Measurements from ENCODE around the gene DUSP7. TPM values are rescaled to one million over a fixed set of nuclear protein-coding genes. Genes with fewer than 3 reads are reported as not detected.

DUSP7 gene
- polyA plus RNA-seq, 1 of the 3 experiments (the other 2 are of a cell fraction), result 25.8 TPM

GRCh38 chr3:52093756-52094545 lies 37.6 kb upstream of the DUSP7 start:
- H3K27me3 ChIP-seq (ENCODE audit: insufficient read depth), result no peaks in the 10 kb centered on the region
- peak overlapping the region in 1 of 2 experiments; percentile 47; a peak in 2 of 4 replicates for H3K27ac ChIP-seq (ENCODE audit: low read depth in 2 of 2, low read length in 1 of 2)

GRCh38 chr3:52092891-52093290 lies 36.5 kb upstream of the DUSP7 start:
- ChIA-PET POLR2A (no interaction called here), CTCF (interaction anchor here (1.1 to 2.7 kb wide), 3 partner anchors 30 to 89 kb away, joined by 3 to 9 read pairs (median 4); partner anchors contain the start of gene DUSP7)
- peaks cover 8% of the 10 kb centered on the region for H3F3A ChIP-seq (replicated peaks; ENCODE audit: insufficient read depth)

More at GRCh38 chr3:52093756-52094545, 37.6 kb upstream of the DUSP7 start:
- H3K9me3 ChIP-seq, result no peaks in the 10 kb centered on the region
- no peak for TF ChIP-seq MAX (IDR thresholded peaks at IDR 0.05; ENCODE audit: low read depth)
- TF ChIP-seq JUND (IDR thresholded peaks at IDR 0.05), result peak; percentile 51; the same call in 1 of the 2 replicates
- TF ChIP-seq FOSL2 (IDR thresholded peaks at IDR 0.05; ENCODE audit: borderline replicate concordance, low read depth), result peak; percentile 53
- no peak for TF ChIP-seq POLR2AphosphoS5 (IDR thresholded peaks at IDR 0.05; ENCODE audit: low read depth, low read length)
- no peak for TF ChIP-seq USF2 (IDR thresholded peaks at IDR 0.05; ENCODE audit: borderline replicate concordance, low read depth, low read length)
- TF ChIP-seq MXI1 (IDR thresholded peaks at IDR 0.05; ENCODE audit: low read depth, low read length), result no peak
- no peak for TF ChIP-seq ELF1 (IDR thresholded peaks at IDR 0.05)
- H3K9ac ChIP-seq, result no peak overlapping the region; the same call in 1 of the 2 replicates
- no peaks in the 10 kb centered on the region for H4K20me1 ChIP-seq (ENCODE audit: insufficient read depth)
- peaks cover 28 to 34% of the 10 kb centered on the region in 2 experiments; a peak in 3 of 4 replicates for H3K4me1 ChIP-seq (ENCODE audit: control insufficient read depth in 1 of 2, insufficient read depth in 2 of 2, low read depth in 1 of 2, low read length in 1 of 2)
- no peak overlapping the region for H3K4me2 ChIP-seq
- no peaks in the 10 kb centered on the region for H3K36me3 ChIP-seq (replicated peaks in 1 of 2; ENCODE audit: control insufficient read depth in 1 of 2, insufficient read depth in 2 of 2, low read length in 1 of 2)
- no peak overlapping the region for H2AFZ ChIP-seq (ENCODE audit: low read depth)
- ChIA-PET POLR2A (no interaction called here), CTCF (interaction anchor here (1.0 to 1.8 kb wide), 4 partner anchors 17 to 90 kb away, joined by 3 to 4 read pairs (median 4); partner anchors contain the start of gene DUSP7)
- 100% methylated on average over 3 of the region's 7 CpGs for WGBS (ENCODE audit: low lambda C conversion rate)
- H3K4me3 ChIP-seq (ENCODE audit: low read depth in 2 of 2, low read length in 1 of 2), result no peak overlapping the region
- no peak for DNase-seq
- H3K9me2 ChIP-seq, result no peaks in the 10 kb centered on the region
- no peaks in the 10 kb centered on the region; the same call in 1 of the 2 replicates for H3K79me2 ChIP-seq (ENCODE audit: insufficient read depth)
- peaks cover 8% of the 10 kb centered on the region for H3F3A ChIP-seq (replicated peaks; ENCODE audit: insufficient read depth)

More at GRCh38 chr3:52092891-52093290, 36.5 kb upstream of the DUSP7 start:
- no peak overlapping the region for H3K27ac ChIP-seq (ENCODE audit: low read depth in 2 of 2, low read length in 1 of 2)
- H3K9ac ChIP-seq, result no peak overlapping the region
- WGBS (ENCODE audit: low lambda C conversion rate), result 89% methylated on average over 4 of the region's 7 CpGs
- H3K36me3 ChIP-seq (replicated peaks in 1 of 2; ENCODE audit: control insufficient read depth in 1 of 2, insufficient read depth in 2 of 2, low read length in 1 of 2), result no peaks in the 10 kb centered on the region
- no peaks in the 10 kb centered on the region for H3K9me3 ChIP-seq
- H2AFZ ChIP-seq (ENCODE audit: low read depth), result no peak overlapping the region
- no peak overlapping the region for H3K4me2 ChIP-seq
- H4K20me1 ChIP-seq (ENCODE audit: insufficient read depth), result no peaks in the 10 kb centered on the region
- peaks cover 28 to 43% of the 10 kb centered on the region in 2 experiments for H3K4me1 ChIP-seq (ENCODE audit: control insufficient read depth in 1 of 2, insufficient read depth in 2 of 2, low read depth in 1 of 2, low read length in 1 of 2)
- no peak overlapping the region for H3K4me3 ChIP-seq (ENCODE audit: low read depth in 2 of 2, low read length in 1 of 2)
- no peaks in the 10 kb centered on the region; the same call in 1 of the 2 replicates for H3K79me2 ChIP-seq (ENCODE audit: insufficient read depth)
- no peak for TF ChIP-seq EP300 (IDR thresholded peaks at IDR 0.05; ENCODE audit: borderline replicate concordance in 1 of 2, low read depth in 1 of 2, low read length in 1 of 2)
- no peak for TF ChIP-seq PBX3 (IDR thresholded peaks at IDR 0.05)
- no peak for TF ChIP-seq USF1 (IDR thresholded peaks at IDR 0.05; ENCODE audit: borderline replicate concordance, low read depth)
- no peak for TF ChIP-seq REST (IDR thresholded peaks at IDR 0.05; ENCODE audit: low read depth, low read length)
- no peaks in the 10 kb centered on the region for H3K27me3 ChIP-seq (ENCODE audit: insufficient read depth)
- DNase-seq, result no peak
- H3K9me2 ChIP-seq, result no peaks in the 10 kb centered on the region
